ENCODE measurements around the gene WASF2.

The WASF2 gene

DNA sequence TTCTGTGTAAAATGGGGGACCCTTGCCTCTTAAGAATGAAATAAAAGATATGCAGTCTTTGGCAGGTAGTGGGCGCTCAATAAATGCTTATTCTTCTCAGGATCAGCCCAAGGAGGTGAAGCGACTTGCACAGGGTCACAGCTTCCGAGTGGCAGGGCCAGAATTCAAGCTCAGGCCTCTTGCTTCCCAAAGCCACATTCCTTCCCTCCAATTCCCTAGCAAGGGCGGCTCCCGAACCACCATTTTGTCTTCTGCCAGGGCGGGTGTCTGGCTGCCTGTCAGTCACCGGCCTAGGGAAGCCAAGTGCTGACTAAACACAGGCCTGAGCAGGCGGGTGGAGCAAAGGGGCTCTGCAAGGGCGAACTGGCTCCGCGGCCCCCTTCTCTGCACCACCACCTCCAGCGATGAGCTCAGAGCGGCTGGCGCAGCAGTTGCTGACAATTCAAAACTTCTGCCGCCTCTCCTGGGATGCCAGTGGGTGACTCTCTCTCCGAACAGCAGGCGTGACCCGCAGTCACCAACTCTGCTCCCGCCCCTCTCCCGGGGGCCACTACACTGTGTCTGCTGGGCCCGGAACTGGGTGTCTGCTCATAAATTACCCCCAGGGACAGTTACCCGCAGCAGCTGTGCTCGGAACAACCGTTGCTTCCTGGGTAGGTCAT, 86.8 kb downstream of the WASF2 start:
- H3K4me3 ChIP-seq (replicated peaks; ENCODE audit: low read depth, low read length): no peak overlapping the region
- TF ChIP-seq, protein P1, sequence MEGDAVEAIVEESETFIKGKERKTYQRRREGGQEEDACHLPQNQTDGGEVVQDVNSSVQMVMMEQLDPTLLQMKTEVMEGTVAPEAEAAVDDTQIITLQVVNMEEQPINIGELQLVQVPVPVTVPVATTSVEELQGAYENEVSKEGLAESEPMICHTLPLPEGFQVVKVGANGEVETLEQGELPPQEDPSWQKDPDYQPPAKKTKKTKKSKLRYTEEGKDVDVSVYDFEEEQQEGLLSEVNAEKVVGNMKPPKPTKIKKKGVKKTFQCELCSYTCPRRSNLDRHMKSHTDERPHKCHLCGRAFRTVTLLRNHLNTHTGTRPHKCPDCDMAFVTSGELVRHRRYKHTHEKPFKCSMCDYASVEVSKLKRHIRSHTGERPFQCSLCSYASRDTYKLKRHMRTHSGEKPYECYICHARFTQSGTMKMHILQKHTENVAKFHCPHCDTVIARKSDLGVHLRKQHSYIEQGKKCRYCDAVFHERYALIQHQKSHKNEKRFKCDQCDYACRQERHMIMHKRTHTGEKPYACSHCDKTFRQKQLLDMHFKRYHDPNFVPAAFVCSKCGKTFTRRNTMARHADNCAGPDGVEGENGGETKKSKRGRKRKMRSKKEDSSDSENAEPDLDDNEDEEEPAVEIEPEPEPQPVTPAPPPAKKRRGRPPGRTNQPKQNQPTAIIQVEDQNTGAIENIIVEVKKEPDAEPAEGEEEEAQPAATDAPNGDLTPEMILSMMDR (IDR thresholded peaks at IDR 0.05; ENCODE audit: low read depth, low read length, missing control alignments): peak; percentile 29
- DNase-seq (ENCODE audit: extremely low read depth, low read depth): no peak

DNA sequence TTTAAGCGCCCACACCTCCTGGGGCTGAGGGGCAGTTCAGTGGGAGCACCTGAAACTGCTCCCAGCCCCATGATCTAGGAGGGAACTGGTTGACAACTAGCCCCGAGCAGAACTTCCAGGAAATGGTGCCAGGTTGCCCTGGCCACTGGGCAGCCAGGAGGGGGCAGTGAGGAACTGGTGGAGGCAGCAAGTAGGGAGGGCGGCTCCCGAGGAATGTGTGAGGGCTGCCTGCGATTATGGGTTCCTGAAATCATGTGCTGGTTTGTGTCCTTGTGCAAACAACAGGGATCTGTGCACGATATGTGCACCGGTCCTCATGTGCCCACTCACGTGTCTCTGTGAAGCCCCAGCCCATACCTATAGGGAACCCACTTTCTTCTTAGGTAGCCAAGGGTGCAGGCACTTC, 87.6 kb downstream of the WASF2 start:
- no peak for DNase-seq (ENCODE audit: extremely low read depth, low read depth)
- TF ChIP-seq, protein P1 (IDR thresholded peaks at IDR 0.05; ENCODE audit: low read depth, low read length, missing control alignments): peak; percentile 52
- no peak overlapping the region for H3K4me3 ChIP-seq (replicated peaks; ENCODE audit: low read depth, low read length)

DNA sequence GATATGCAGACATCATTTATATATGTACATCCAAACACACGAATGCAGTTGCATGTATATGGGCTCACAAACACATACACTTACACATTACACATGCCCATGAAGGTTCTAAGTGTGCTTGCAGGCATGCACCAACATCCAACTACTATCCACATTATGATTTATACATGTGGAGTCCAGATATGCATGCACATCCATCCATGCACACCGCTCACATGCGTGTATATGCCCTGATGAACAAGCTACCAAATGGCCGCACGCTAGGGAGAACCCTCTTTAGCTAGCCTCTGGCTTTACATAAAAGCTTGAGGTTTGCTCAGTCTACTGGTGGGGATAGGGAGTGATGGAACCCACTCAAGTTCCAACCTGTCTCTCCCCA, 89.0 kb downstream of the WASF2 start:
- no peak for DNase-seq (ENCODE audit: extremely low read depth, low read depth)
- no peak overlapping the region for H3K4me3 ChIP-seq (replicated peaks; ENCODE audit: low read depth, low read length)
- TF ChIP-seq, protein P1 (IDR thresholded peaks at IDR 0.05; ENCODE audit: low read depth, low read length, missing control alignments): no peak

DNA sequence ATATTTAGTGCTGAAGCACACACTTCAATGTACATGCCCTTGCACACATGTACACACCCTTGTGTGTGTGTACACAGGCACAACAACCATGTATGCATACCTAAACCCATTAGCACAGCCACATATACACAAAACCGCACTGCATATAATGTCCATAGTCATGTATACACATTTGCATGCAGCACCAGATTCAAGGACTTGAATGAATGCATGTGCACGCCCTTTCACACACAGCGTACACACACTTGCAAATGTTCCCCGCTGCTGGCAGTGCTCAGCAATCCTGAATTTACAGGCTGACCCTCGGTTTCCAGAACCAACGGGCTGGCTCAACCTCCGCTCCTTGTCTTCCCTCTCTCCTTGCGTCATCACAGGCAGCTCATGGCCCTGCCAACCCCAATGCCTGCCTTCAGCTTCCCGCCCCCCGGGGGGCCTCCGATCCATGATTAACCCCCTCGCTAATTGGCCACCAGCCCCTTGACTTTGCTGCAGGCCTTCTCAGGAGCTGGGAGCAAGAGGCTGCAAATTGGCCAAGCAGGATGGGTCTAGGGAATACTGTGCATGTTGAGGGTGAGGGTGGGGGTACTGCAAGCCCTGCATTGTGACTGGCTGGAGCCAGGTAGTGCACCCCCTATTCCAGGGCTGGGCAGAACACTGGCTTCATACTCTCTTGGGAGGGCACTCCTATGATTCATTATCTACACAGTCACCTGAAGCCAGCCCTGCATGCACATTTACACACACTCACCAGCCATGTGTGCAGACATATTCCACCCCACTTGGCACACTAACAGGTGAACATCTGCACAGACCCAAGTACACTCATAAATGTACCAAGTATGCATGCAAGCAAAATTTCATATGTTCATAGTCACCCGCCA, 89.6 kb downstream of the WASF2 start:
- no peak for DNase-seq (ENCODE audit: extremely low read depth, low read depth)
- TF ChIP-seq, protein P1 (IDR thresholded peaks at IDR 0.05; ENCODE audit: low read depth, low read length, missing control alignments): no peak
- no peak overlapping the region for H3K4me3 ChIP-seq (replicated peaks; ENCODE audit: low read depth, low read length)

DNA sequence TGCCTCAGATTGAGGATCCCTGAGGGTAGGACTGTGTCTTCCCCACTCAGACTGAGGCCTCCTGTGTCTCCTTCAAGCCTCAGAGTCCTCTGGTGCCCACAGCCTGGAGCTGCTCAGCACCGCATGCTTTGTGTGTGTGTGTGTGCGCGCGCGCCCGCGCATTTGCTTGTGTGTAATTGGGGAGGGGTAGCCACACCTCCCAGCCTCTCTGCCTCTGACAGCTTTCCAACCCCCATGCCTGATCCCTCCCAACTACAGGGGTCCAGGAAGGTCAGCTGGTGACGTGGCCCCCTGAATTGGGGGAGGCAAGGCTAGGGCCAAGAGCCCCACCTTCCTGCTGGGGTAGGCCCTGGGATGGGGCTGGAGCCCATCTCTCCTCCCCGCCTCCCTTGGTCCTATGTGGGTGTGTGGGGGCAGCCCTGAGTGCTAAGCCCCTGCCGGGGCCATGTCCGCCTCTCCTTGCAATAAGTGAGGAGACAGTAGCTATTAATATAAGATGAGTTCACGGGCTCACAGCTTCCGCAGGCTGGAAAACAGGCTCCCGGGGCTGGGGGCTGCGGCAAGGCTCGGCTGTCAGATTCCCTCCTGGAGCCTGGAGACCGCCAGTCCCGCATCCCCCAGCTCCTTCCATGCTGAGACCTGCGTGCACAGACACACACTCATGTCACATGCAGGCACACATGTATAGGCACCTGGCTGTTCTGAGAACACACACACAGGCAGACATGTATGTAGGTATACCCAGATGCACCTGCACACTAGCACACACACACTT, 90.5 kb downstream of the WASF2 start:
- TF ChIP-seq, protein P1 (IDR thresholded peaks at IDR 0.05; ENCODE audit: low read depth, low read length, missing control alignments): no peak
- no peak for DNase-seq (ENCODE audit: extremely low read depth, low read depth)
- H3K4me3 ChIP-seq (replicated peaks; ENCODE audit: low read depth, low read length): no peak overlapping the region

DNA sequence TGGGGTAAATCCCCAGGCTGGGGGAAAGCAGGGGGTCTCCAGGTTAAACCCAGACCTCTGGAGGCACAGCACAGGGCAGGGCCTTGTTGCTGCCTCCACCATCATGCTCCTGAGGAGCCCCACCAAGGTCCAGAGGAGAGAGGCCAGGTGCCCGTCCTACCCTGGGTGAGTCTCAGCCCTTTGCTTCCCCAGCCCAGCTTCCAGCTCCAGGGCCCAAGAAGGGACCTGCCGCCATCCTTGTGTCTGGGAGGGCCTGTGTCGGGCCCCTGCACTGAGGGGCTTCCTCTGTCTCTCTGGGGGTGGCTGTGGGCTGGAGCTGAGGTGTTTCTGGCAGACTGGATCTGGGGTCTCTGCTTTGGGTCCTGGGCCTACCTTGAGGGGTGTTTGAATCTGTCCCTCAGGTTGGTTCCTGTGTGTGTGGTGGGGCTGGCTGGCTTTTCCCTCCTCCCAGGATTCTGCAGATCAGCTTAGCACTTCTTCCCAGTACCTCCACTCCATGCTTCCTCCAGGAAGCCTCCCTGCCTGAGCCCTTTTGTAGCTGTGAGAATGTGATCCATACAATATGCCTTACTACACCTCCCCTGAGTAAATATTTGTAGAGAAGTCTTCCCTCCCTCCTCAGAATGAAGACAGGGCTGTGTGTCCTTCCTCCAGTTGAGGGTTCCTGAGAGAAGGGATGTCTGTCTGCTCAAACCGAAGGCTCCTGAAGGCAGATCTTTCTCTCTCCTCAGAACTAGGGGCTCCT, 91.4 kb downstream of the WASF2 start:
- no peak for DNase-seq (ENCODE audit: extremely low read depth, low read depth)
- TF ChIP-seq, protein P1 (IDR thresholded peaks at IDR 0.05; ENCODE audit: low read depth, low read length, missing control alignments): no peak
- no peak overlapping the region for H3K4me3 ChIP-seq (replicated peaks; ENCODE audit: low read depth, low read length)
